Stomach (tissue), 9 donors: ENCODE data around the gene POLR3B. TPM values are rescaled to one million over a fixed set of nuclear protein-coding genes. Genes with fewer than 3 reads are reported as not detected.
A peak's percentile ranks its signal among the peaks of the same experiment; 100 is the strongest.

Source experiments
- DNase-seq, 2 donors: peaks; one replicate each; pipeline versions ENCODE4 v3.0.0 to v3.0.0-alpha.2; 2013 to 2019
- H3K27ac ChIP-seq, 5 donors: fragments of 200-600 bp in 4 of 5; sonication (generic) in 4 of 5; one replicate each; pipeline ENCODE4 v1.5.1; 2013 to 2019; ENCODE audit warnings: mild to moderate bottlenecking in 1 of 5, moderate library complexity in 1 of 5
- H3K27me3 ChIP-seq, 3 donors: fragments of 200-600 bp; sonication (generic); one replicate each; pipeline ENCODE4 v1.5.1; 2017 to 2019; ENCODE audit warnings: mixed run types in 1 of 3
- H3K36me3 ChIP-seq, 4 donors: fragments of 200-600 bp; sonication (generic); 1 replicate in 3 of 4; 2 replicates in 1 of 4; pipeline ENCODE4 v1.5.1; 2016 to 2019
- H3K4me1 ChIP-seq, 4 donors: fragments of 200-600 bp; sonication (generic); one replicate each; pipeline ENCODE4 v1.5.1; 2016 to 2019
- H3K4me3 ChIP-seq, 4 donors: fragments of 200-600 bp; sonication (generic) in 3 of 4; one replicate each; pipeline ENCODE4 v1.5.1; 2016 to 2019; ENCODE audit warnings: mild to moderate bottlenecking in 1 of 4
- H3K9me3 ChIP-seq, 4 donors: fragments of 200-600 bp; sonication (generic); one replicate each; pipeline ENCODE4 v1.5.1; 2016 to 2019
- CTCF ChIP-seq, 7 experiments: fragments of 450-650 bp in 4 of 7; fragments of 200-600 bp in 3 of 7; sonication (generic) in 3 of 7; IDR thresholded peaks; one replicate each; pipeline ENCODE4 v1.5.1; 2016 to 2019; ENCODE audit warnings: antibody characterized with exemption in 7 of 7, control low read depth in 2 of 7, mild to moderate bottlenecking in 1 of 7
- EP300 ChIP-seq: sonication (generic); formaldehyde crosslinking; IDR thresholded peaks from one replicate; pipeline ENCODE4 v1.6.1; 2017; ENCODE audit warnings: antibody characterized with exemption
- POLR2A ChIP-seq, 4 donors: fragments of 450-650 bp; IDR thresholded peaks; one replicate each; pipeline ENCODE4 v1.6.1; 2016; ENCODE audit warnings: antibody characterized with exemption in 4 of 4, control low read depth in 2 of 4, mild to moderate bottlenecking in 1 of 4, moderate library complexity in 1 of 4
- POLR2AphosphoS5 ChIP-seq, 3 donors: sonication (generic); formaldehyde crosslinking; IDR thresholded peaks; one replicate each; pipeline ENCODE4 v1.6.1; 2016; ENCODE audit warnings: antibody characterized with exemption in 3 of 3
- WGBS, 5 donors: extraction: QIAGEN DNeasy Blood & Tissue Kit in 3 of 5; methylation state at CpG; one replicate each; pipeline versions ENCODE4 v1.1.5 to v1.1.7; 2013 to 2018; 5-methylcytosine and 5-hydroxymethylcytosine counted together
- intact Hi-C: fragments of 100-400 bp; cut with DNase I; formaldehyde crosslinking; loops from one replicate; pipeline ENCODE4 v1.15.1; 2023; ENCODE audit warnings: low total_unique reads
- polyA plus RNA-seq, 3 donors: library from polyadenylated mRNA; stranded (reverse); fragments of 200-250 nt; gene quantifications; one replicate each; pipeline ENCODE4 v1.2.3, GENCODE V29; 2013
- total RNA-seq, 5 donors: library from RNA; depleted of rRNA; stranded (reverse); fragments of >200 nt; gene quantifications; one replicate each; pipeline versions ENCODE4 v1.1.0 to v1.2.3, GENCODE V29; 2014 to 2016
- donor health status: healthy with polysubstance abuse.
- donor health status: Bipolar disorder and iron deficiency.
- donor health status: healthy.

The POLR3B gene
- total and polyA plus RNA-seq, 8 donors: 0.87 to 31.2 (median 5.0) TPM

- peak in 1 of 2 donors; percentile 12 for DNase-seq
- Histone ChIP-seq H3K27ac (no peak overlapping the region), H3K4me1 (no peaks in the 10 kb centered on the region), H3K27me3 (no peaks in the 10 kb centered on the region), H3K36me3 (peaks cover 0 to 42% (median 27%) of the 10 kb centered on the region in 4 donors), H3K4me3 (no peak overlapping the region), H3K9me3 (no peaks in the 10 kb centered on the region)
- TF ChIP-seq POLR2AphosphoS5 (IDR thresholded peaks at IDR 0.05) (no peak), CTCF (IDR thresholded peaks at IDR 0.05) (no peak), POLR2A (IDR thresholded peaks at IDR 0.05) (no peak), EP300 (no peak)
- intact Hi-C loops: loop anchor here (10.0 kb wide), 1 partner anchor 526 kb away; no protein-coding TSS in a partner anchor
- 86 to 97% (median 91%) methylated on average over 4 of the region's 4 CpGs for WGBS, 5 donors
Observed at GRCh38 chr12:106389151-106389550, 31.6 kb downstream of the POLR3B start.

DNA sequence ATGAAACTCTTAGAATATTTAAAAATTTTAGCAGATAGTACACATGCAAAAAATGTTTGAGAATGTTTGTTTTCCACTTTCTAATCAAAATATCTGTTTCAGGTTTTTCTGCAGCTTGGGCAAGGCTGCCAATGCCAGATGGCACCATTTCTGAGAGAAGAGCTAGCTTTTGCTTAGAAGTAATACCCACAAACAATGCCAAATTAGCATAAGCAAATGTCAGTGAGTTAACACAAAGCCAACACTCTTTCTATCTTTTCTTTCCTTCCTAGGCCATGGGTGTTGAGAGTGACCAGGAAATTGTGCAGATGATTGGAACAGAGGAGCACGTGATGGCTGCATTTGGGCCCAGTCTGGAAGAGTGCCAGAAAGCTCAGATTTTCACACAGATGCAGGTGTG lies 35.2 kb downstream of the POLR3B start:
- 67 to 89% (median 81%) methylated on average over 1 of the region's 1 CpG for WGBS, 5 donors
- Histone ChIP-seq H3K27ac (no peak overlapping the region), H3K9me3 (no peaks in the 10 kb centered on the region), H3K36me3 (peaks cover 4 to 57% (median 50%) of the 10 kb centered on the region in 4 donors), H3K4me1 (no peaks in the 10 kb centered on the region), H3K27me3 (no peaks in the 10 kb centered on the region), H3K4me3 (no peak overlapping the region)
- DNase-seq: no peak
- intact Hi-C loops: no loop called here
- TF ChIP-seq CTCF (IDR thresholded peaks at IDR 0.05) (no peak), POLR2A (IDR thresholded peaks at IDR 0.05) (no peak), POLR2AphosphoS5 (IDR thresholded peaks at IDR 0.05) (no peak), EP300 (no peak)

- Histone ChIP-seq H3K4me1 (no peaks in the 10 kb centered on the region), H3K27me3 (no peaks in the 10 kb centered on the region), H3K4me3 (no peak overlapping the region), H3K9me3 (no peaks in the 10 kb centered on the region), H3K27ac (no peak overlapping the region), H3K36me3 (peaks cover 0 to 48% (median 34%) of the 10 kb centered on the region in 4 donors)
- no peak for DNase-seq
- TF ChIP-seq CTCF (IDR thresholded peaks at IDR 0.05) (no peak), EP300 (no peak), POLR2AphosphoS5 (IDR thresholded peaks at IDR 0.05) (no peak), POLR2A (IDR thresholded peaks at IDR 0.05) (no peak)
- intact Hi-C loops: no loop called here
- 43 to 67% (median 49%) methylated on average over 2 of the region's 2 CpGs for WGBS, 5 donors
Observed at GRCh38 chr12:106409878-106410277, 52.3 kb downstream of the POLR3B start.

DNA sequence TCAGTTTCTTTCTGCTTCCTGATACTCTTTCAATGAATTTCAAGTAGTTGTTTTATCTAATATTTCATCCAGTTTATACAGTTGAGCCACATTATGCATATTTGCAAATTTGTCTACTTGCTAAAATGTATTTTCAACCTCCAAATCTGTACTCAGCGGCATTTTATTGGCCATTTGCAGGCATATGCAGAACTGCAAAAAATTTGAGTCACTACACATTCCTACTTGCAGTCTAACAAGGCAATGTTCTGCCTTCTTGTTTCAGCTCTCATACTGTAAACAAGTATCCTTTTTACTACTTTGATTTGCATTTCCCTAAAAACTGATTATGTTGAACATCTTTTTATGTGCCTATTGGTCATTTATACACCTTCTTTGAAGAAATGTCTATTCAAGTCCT lies 55.0 kb downstream of the POLR3B start:
- Histone ChIP-seq H3K27me3 (no peaks in the 10 kb centered on the region), H3K36me3 (peaks cover 0 to 51% (median 34%) of the 10 kb centered on the region in 4 donors), H3K27ac (no peak overlapping the region), H3K9me3 (no peaks in the 10 kb centered on the region), H3K4me1 (no peaks in the 10 kb centered on the region), H3K4me3 (no peak overlapping the region)
- intact Hi-C loops: no loop called here
- TF ChIP-seq CTCF (IDR thresholded peaks at IDR 0.05) (no peak), POLR2A (IDR thresholded peaks at IDR 0.05) (no peak), EP300 (no peak), POLR2AphosphoS5 (IDR thresholded peaks at IDR 0.05) (no peak)
- no peak for DNase-seq
- WGBS, 5 donors: 94 to 100% (median 98%) methylated on average over 1 of the region's 1 CpG
